ENCODE data around the gene ZIC4.
A peak's percentile ranks its signal among the peaks of the same experiment; 100 is the strongest.

ZIC4 gene

DNA sequence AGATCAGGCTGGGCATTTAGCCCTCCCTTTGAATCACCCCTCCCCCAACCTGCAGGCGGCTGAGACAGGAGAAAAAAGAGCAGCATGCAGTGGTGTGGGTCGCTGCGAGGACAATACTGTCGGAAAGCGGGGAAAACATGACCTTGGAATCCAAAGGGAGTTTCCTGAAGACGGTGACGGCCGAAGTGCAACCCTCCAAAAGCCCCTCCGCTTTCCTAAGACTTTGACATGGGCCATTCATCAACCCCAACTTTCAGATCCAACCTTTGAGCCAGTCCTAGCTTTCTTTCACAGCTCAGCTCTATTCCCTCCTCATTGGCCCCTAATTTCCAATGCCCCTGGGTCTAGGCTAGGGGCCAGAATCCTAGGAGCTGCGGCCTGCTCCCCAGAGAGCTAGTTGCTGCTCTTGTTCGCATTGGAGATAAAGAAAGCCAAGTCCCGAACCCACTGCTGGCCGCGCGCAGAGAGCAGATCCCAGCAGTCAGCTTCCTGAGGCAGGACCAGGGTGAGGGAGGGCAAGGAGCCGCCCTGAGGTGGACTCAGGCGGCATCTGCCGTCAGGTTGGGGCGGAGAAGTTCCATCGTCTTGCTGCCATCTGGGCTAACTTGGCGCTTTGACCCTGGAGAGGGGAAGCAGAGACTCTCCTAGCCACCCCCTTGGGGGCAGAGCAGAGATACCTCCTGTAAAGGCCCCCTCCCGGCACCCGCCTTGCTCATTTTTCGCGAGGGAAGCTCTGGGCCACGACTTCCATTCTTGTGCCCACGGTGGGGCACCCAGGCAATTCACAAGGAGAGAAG, 914 bp downstream of the ZIC4 start:
- no peak for DNase-seq

DNA sequence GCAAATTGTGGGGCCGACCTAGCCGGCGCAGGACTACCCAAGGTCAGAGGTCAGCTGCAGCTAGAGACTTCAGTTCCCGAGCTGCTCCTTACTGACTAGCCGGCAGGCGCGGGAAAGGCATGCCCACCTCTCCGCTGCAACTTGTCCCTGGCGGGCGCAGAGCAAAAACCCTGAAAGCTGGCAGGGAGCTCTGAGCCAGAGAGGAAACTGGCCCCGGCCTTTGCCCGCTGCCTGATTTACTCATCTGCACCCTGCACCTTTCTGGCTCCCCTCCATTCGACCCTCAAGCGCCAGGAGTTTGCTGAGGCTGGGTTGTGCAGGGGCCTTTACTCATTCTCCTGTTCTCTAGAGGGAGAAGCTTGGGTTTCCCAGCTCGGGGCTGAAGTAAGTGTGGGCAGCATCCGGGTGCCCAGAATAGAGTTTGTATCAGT, 1.5 kb downstream of the ZIC4 start:
- DNase-seq: no peak

DNA sequence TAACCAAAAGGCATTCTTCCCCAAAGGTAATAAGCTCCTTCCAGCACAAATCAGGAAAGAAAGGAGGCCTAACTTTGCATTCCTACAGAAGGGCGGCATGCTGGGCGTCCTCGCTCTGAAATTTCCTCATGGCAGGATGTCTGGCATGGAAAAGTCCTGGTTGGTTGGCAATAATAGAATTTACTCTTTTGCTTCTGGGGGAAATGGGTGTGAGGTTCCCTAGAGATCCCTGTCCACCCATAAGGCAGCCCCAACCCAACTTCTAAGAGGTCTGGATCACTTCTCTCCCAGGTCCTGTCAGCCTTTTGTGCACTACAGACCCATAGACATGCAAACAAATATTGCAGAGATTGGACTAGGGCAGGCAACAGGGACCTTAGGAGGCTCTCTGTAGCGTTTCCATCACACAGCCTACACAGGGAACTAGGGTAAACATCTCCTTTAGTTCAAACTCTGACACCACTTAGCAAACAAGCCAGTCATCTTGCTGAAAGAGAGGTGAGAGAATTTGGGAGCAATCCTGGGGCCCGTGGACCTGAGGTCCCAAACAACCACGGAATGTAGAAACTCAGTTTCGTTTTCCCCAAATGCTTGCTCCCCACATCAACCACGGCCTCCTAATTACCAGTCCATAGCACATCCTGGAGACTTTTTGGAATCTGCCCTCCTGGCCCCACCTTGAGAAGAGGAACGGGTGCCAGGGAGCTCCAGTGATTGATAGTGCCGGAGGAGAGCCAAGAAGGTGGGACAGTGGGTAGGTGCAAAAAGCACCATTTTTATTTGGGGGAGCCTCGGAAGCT, 2.1 kb downstream of the ZIC4 start:
- no peak for DNase-seq

DNA sequence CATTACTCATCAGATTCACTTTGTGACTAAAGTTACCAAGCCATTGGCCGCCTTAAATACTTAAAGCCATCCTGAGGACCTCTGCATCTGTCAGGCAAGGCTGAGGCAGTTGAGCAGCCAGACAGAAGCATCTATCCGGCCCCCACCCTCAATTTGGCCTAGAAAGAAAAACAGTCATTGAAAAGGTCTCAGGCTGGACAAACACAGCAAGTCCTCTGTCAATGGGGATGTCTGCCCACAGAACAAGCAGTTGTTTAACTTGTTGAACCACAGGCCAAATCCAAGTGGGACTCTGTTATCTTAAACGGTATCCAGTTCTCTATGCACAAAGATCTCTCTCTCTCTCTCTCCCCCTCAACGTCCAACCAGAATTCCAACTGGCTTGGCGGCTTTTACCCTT, 2.8 kb downstream of the ZIC4 start:
- DNase-seq: no peak

GRCh38 chr3:147402159-147402558, 4.2 kb downstream of the ZIC4 start:
- DNase-seq: no peak

DNA sequence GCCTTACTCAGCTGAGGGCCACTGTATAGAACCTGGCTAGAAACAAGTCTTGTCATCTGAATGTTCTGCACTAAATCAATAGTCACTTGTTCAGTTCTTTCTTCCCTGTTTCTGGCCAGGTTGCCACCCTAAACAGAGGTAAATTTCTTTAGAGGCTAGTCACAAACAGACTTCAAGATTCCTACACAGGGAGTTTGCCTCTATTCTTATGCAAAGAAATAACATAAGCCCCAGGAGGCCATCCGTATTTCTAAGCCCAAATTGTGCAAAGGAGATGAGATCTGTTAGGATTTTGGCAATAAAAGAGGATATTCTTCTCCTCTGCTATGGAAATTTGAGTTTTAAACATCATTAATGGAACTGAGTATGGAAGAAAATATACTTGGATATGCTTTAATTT, 4.9 kb downstream of the ZIC4 start:
- no peak for DNase-seq

- no peak for DNase-seq
These were observed 5.3 kb downstream of the ZIC4 start for GRCh38 chr3:147400999-147401398.

GRCh38 chr3:147400111-147400510, 6.2 kb downstream of the ZIC4 start:
- no peak for DNase-seq

DNA sequence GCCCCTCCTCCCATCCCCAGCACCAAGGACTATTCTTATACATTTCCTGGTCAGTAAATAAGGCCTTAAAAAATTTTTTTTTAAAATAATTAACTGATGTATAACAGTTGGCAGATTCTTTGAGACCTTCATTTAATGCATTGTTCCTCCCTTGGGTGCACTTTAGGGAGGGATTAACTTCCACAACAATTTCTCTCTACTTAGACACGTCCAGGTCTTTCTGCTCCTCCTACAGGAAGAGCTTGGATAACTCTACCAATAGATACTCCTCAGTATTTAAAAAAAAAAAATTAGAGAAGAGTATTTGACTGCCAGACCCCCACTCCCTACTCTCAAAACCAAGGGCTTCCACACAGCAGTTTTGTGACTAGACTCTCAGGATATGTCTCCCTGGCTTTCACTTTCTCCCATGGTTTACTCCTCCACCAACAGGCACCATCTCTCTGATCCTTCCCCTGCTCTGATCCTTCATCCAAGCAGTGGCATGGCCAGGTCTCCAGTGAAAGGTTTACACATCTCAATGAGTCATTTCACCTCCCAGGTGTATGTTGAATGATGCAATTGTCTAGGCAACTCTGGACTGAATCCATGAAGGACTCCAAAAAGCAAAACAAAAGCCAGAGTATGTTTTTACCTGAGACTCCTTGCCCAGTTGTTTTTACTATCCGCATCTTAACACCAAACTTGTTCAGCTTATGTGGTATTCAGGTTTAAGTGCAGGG, 7.4 kb downstream of the ZIC4 start:
- no peak for DNase-seq

- no peak for DNase-seq
These were observed 8.2 kb downstream of the ZIC4 start for GRCh38 chr3:147397875-147398812.

GRCh38 chr3:147397155-147397874, 9.0 kb downstream of the ZIC4 start:
- DNase-seq: peak in 22 of 51 donors; percentile 15 to 75 (median 51)

- no peak for DNase-seq
These were observed 9.7 kb downstream of the ZIC4 start for GRCh38 chr3:147396712-147397046.

DNA sequence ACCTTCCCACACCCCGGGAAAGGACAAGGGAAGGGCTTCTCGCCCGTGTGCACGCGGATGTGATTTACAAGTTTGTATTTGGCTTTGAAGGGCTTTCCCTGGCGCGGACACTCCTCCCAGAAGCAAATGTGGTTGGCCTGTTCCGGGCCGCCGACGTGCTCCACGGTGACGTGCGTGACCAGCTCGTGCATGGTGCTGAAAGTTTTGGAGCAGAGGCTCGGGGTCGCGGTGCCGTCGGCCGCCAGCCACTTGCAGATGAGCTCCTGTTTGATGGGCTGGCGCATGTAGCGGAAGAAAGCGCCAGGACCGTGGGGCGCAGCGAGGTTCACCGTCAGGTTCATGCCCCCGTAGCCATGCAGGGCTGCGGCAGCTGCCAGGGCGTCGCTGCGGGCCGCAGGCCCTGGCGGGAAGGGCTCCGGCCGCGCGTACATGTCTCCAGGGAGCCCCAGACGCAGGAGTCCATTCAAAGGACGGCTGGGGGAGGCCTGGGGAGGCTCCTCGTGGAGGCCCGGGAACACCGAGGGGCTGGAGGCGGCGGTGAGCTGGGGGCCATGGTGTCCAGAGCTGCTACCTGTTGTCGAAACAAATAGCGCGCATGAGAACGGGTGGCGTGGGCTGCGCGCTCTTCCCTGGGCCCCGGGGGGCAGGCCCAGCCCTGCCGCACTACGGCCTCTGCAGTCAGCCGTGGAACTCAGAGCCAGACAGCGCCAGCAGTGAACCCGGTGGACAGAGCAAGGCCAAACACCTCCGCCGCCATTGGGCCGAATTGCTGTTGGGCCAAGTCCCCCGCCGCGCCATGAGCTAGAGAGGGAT, 10.2 kb downstream of the ZIC4 start:
- DNase-seq: no peak

GRCh38 chr3:147394884-147395225, 11.5 kb downstream of the ZIC4 start:
- no peak for DNase-seq

DNA sequence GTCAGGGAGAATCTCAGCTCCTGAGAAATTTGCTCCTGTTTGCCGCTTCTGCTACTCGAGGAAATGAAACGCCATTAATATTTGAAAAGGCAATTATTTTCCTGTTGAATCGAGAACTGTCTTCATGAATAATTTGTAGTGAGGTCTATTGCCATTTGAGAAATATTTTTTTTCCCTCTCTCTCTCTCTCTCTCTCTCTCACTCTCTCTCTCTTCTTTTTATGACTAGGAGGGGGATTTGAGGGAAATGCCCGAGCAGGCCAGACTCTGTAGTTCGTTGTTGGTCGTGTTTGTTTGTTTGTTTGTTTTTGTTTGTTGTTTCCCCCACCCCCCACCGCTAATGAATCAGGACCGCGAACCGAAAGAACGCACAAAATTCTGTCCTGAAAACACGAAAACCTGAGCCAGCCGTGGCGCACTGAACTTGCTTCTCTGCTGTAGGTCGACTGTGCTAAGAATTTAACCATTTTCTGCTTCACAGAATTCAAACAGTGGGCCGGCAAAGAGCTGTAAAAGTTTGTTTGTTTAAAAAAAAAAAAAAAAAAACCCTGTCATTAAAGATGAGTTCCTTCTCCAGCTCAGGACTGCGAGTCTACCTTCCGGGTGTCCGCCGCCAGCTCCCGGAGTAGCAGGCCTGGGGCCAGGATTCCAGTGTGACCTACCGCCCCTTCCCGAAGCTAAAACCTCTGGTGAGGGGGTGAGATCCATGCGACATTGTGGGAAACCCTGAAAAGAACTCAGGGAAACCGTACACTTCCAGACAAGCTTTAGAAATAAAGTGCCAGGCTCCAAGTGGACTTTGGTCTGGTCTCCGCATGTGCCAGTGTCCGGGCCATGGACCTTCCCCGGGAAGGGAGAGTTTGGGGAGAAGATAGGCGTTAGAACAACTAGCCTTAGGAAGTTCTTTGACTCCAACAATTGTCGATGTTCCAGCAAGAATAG, 12.1 kb downstream of the ZIC4 start:
- DNase-seq: peak in 2 of 51 donors; percentile 15 to 20

- peak in 41 of 51 donors; percentile 11 to 89 (median 63) for DNase-seq
These were observed 12.9 kb downstream of the ZIC4 start for GRCh38 chr3:147393261-147393942.

DNA sequence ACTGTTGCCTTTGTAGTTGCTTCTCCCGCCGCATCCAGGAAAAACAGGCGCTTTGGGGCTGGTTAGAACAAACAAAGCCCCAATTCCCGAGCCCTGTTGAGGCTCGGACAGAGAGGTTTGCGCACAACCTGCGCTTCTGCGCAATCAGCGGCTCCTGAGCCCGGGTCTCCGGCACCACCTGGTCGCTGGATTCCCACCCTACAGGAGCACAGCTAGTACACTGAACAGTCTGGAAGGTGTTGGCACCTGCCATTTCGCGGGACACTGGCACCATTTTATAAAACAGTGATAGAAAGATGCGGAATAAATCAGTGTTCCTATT, 13.8 kb downstream of the ZIC4 start:
- no peak for DNase-seq
